Lower leg skin (tissue), 3 donors: Measurements from ENCODE around the gene ZNF883.

Experiments used
- POLR2A ChIP-seq, 2 donors: fragments of 450-650 bp; IDR thresholded peaks; one replicate each; pipeline ENCODE4 v1.6.1; 2016 to 2017; ENCODE audit warnings: antibody characterized with exemption in 2 of 2, mild to moderate bottlenecking in 1 of 2, moderate library complexity in 1 of 2
- TF ChIP-seq, protein P1 (sequence below), 3 donors: fragments of 450-650 bp; IDR thresholded peaks; one replicate each; pipeline ENCODE4 v1.5.1; 2016; ENCODE audit warnings: antibody characterized with exemption in 3 of 3, mild to moderate bottlenecking in 3 of 3, moderate library complexity in 2 of 3

DNA sequence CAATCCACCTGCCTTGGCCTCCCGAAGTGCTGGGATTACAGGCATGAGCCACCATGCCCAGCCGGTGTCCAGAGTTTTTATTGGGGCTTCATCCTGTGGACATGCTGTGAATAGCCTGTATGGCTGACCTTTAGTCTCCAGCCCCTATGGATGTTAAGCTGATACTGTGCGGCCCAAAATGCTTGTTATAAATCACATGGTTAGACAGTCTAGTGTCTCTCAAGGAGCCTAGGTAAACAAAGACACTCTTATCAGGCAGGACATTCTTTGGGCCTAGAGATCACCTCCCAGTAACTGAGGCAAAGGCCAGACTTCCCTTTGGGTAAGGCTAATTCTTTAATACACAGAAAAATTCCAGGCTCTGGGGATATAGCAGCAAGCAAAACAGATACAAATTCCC, 99.4 kb downstream of the ZNF883 start:
- TF ChIP-seq POLR2A (IDR thresholded peaks at IDR 0.05) = no peak
- TF ChIP-seq, protein P1, sequence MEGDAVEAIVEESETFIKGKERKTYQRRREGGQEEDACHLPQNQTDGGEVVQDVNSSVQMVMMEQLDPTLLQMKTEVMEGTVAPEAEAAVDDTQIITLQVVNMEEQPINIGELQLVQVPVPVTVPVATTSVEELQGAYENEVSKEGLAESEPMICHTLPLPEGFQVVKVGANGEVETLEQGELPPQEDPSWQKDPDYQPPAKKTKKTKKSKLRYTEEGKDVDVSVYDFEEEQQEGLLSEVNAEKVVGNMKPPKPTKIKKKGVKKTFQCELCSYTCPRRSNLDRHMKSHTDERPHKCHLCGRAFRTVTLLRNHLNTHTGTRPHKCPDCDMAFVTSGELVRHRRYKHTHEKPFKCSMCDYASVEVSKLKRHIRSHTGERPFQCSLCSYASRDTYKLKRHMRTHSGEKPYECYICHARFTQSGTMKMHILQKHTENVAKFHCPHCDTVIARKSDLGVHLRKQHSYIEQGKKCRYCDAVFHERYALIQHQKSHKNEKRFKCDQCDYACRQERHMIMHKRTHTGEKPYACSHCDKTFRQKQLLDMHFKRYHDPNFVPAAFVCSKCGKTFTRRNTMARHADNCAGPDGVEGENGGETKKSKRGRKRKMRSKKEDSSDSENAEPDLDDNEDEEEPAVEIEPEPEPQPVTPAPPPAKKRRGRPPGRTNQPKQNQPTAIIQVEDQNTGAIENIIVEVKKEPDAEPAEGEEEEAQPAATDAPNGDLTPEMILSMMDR (IDR thresholded peaks at IDR 0.05) = no peak
